ENCODE results near the gene SPSB4.

Gene SPSB4

DNA sequence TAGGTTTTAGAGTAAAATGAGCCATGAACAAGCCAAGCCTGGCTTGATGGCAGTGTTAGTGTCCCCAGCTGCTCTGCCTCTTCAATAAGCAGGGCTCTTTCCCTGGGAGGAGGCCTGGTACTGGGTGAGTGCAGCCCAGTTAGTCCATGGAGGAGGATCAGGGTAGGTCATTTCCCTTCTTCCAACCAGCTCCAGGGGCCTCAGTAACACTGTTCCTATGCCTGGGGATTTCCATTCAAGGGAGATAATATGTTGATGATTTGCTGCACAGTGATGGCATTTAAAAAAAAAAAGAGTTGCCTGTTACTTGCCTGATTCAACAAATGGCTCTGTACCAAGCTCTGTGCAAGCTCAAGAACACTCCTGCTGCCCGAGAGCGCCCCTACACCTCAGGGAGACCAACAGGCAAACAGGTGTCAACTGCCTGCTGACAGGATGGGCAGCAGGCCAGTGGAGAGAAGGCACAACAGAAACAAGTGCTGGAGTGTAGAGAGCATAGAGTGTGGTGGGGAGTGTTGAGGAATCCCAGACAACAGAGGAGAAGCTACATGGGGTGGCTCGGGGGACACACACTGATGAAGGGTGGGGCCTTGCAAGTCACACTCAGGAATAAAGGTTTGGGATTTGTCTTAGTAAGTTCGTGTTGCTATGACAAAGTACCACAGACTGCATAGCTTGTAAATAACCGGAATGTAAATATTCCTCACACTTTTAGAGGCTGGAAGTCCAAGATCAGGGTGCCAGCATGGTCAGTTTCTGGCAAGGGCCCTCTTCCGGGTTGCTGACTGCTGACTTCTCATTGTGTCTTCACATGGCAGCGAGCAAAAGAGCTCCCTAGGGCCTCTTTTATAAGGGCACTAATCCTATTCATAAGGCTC lies 101.9 kb downstream of the SPSB4 start:
- no peak for DNase-seq (ENCODE audit: low spot score)

DNA sequence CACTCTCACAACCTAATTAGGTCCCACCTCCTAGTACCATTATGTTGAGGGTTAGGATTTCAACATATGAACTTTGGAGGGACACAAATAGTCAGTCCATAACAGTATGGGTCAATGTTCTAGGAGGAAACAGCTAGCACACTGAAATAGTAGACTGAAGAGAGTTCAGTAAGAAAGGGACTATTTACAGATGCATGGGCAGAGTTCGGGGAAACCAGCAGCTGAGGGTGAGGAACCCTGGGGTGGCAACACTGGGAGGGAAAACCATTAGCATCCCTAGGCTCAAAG lies 102.5 kb downstream of the SPSB4 start:
- no peak for DNase-seq (ENCODE audit: low spot score)

DNA sequence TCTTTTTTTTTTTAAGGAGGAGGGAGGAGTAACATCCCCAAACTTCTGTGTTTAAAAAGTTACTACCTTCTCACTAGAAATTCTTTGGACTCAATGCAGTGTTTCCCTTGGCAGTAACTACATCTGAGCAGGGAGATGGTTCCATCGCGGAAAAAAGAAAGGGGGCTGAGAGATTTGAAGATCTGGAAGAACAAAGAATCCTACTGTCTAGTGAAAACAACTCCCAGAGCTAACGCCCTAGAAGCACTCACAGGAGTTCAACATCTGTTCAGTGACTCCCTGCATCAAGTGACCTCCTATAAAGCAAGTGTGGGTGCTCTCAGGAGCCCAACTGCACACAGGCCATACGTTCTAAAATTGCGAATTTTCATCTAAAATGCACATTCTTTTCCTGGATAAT lies 113.7 kb downstream of the SPSB4 start:
- no peak for DNase-seq (ENCODE audit: low spot score)

DNA sequence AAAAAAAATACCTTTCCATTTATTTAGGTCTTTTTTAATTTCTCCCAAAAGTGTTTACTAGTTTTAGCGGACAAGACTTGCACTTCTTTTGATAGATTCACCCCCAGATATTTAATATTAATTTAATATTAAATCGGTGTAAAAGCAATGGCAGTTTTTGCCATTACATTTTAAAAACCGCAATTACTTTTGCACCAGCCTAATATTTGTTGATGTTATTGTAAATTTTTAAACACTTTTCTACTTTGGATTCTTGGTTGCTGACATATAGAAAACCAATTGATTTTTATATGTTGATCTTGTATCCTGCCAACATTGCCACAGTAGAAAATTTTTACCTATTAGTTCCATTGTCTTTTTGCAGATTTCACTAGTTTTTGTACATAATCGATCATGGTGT lies 116.5 kb downstream of the SPSB4 start:
- no peak for DNase-seq (ENCODE audit: low spot score)

DNA sequence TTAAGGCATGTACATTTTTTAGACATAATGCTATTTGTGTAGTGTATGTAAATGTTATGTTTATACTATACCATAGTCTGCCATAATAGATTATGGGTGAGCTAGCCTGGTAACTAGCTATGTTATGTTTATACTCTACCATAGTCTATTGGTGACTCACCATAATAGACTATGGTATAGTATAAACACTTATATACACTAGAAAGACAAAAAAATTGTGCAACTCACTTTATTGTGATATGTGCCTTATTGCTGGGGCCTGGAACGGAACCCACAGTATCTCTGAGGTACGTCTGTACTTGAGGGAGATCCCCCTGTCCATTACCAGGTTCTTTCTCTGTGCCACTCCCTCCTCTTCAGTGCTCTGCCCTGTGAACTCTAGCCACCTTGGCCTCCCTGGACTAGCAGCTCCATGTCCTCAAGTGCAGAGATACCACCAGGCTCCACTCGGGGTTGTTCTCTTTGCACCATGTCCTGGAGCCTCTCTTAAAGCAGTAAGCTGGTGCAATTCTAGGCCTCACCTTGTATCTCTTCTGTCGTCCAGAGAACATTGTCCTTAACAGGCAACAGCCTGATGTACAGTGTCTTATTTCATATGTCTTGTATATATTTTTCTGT lies 119.6 kb downstream of the SPSB4 start:
- DNase-seq (ENCODE audit: low spot score): no peak

DNA sequence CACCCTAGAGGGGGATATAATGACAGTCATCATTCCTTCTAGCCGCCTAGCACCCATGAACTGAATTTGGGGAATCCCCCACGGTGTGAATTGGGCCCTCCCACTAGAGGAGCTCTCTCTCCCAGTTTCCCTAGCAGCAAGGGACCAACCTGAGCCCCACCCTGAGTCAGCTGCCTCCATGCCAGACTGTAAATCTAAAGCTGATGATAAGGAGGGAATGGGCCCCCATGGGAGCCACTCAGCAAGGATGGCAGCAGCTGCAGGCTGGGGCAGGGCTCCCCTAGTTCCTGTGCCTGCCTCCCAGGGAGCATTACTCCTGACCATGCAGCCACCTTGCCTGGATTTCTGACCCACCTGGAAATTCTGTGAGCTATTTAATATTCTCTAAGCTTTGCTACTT lies 123.5 kb downstream of the SPSB4 start:
- DNase-seq (ENCODE audit: low spot score): no peak

DNA sequence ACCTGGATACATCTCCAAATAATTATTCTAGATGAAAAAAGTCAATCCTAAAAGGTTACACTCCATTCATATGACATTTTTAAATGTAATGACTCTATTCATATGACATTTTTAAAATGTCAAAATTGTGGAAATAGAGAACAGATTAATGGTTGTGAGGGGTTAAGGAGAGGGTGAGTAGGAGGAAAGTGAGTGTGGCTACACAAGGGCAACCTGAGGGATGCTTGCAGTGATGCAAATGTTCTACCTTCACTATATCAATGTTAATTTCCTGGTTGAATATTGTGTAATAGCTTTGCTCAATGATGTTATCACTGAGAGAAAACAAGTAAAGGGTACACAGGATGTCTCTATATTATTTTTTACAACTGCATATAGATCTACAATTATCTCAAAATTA lies 125.6 kb downstream of the SPSB4 start:
- DNase-seq (ENCODE audit: low spot score): no peak

DNA sequence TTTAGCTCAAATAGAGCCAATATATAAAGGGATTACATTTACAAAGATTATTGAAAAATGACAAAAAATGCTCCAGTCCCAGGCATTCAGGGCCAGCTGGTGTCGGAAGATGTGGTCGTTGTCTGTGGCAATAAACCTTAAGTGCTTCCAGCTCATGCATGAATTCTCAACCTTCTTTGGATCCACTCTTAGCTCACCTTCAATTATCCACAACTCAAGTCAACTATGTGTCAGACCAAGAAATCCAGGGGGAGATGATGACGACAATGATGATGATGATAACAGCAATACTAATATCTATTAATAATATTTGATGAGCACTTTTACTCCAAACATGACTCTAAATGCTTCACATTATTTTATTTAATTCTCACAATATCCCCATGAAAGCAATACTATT lies 126.9 kb downstream of the SPSB4 start:
- no peak for DNase-seq (ENCODE audit: low spot score)

DNA sequence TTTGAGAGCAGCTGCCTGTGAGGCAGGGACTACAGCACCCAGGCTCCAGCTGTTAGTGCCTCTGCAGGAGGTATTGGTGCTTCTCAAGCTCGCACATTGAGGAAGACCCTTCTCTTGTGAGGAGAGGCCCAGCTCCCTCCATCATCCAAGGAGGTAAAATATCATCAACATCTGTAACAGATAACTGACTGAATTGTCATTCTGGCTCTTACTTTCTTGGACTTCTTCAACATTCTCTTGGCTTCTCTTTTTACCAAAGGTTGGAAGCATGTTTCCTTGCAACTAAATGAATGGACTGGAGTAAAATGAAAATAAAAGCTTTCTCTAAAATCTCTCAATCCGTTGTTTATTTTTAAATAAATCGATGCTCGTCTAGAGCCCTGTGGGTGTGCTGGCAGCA lies 127.4 kb downstream of the SPSB4 start:
- DNase-seq (ENCODE audit: low spot score): no peak

DNA sequence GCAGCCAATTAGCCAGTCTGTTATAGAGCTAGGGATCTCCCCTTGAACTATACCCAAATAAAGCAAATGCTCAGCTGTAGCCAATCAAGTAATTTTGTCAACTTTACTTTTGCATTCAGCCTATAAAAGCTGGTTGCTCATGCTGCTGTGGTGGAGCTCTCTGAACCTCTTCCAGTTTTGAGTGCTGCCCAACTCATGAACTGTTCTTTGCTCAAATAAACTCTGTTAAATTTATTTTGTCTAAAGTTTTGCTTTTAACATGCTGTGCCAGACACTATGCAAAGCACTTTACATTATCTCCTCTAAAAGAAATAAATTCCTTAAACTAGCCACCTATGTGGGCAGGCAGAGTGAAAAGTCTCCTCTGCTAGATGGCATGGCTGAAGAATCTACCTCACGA lies 128.8 kb downstream of the SPSB4 start:
- no peak for DNase-seq (ENCODE audit: low spot score)

DNA sequence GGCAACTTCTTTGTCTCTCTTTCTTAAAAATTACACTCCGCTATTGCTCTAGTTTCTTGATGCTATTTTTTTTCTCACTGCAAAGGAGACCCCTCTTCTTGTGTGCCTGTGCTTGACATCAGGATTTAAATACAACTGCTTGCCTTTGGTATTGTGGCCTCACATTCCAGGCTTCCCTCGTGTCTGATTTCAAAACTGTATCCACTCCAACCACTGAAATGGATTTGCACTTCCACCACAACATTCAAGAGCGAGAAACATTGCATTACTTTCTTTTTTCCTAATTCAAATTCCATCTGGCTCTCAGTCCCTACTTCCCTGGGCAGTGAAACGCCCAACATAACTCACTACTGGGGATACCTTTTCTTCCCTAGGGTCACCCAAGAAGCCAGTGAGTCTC lies 130.0 kb downstream of the SPSB4 start:
- no peak for DNase-seq (ENCODE audit: low spot score)

DNA sequence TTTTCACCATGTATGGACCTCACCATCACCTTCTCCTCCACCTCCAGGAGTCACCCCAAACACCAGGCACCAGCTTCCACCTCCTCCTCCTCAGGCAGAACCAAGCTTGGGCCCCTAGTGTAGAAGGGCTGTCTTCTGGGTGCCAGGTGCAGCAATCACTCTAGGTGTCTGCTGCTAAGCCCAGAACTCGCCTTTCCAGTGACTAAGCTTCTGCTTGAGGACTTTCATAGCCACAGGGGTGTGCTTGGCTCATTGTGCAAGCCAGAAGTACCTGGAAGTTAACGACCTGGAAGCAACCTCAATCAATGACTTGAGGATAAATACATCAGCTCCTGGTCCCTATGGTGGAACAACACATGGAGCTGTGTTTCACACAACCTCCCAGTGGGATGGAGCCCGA lies 130.7 kb downstream of the SPSB4 start:
- DNase-seq (ENCODE audit: low spot score): no peak

DNA sequence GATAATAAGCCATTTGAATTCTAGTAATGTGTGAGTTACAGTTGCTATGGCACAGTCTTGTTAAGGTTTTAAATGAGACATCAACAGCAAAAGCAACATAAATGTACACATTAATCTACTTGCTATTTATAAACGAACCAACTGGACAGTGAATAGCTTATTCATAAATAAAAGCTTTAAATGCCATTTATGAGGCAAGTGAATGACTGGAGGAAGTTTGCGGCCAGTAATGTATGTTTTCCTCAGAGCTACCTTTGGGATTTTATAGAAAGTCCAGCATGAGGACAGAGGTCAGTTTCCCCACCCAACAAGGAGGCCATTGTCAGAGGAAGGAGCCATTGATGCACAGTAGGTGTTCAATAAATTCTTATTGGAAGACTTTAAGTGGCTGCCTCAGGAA lies 132.5 kb downstream of the SPSB4 start:
- no peak for DNase-seq (ENCODE audit: low spot score)

DNA sequence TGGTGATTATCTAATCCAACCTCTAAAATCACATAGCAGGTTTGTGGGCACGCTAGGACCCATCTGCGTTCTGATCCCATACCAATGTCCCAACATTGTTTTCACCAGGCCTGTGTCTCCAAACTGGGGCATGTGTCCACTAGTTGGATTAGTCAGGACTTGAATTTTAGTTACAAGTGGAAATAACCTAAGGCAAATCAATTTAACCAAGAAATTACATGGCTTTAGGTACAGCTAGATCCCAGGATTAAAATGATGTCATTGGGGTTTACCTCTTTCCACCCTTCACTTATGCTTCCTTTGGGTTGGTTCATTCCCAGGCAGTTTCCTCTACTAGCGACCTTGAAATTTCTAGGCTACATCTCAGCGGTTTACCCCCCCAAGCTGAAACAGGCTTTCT lies 133.3 kb downstream of the SPSB4 start:
- DNase-seq (ENCODE audit: low spot score): no peak

DNA sequence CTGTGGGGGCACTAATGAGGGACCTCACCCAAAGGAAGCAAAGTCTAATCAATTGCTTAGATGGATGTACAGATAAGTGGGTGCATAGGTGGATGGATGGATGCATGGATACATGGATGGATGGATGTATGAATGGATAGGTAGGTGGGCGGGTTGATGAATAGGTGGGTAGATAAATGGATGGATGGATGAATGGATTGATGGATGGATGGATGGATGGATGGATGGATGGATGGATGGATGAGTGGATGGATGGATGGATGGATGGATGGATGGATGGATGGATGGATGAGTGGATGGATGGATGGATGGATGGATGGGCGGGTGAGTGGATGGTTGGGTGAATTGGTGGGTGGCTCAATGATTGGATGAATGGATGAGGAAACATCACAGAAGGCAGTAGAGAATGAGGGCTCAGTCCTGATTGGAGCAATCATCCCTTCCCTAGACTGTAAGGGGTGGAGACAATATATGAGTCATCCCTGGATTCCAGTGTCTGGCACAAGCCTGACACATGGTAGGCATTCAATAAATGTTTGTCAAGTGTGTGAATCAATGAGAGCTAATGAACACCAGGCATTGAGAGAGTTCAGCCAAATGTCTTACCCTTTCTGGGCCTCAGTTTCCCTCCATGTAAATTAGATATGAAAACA lies 140.1 kb downstream of the SPSB4 start:
- peak; percentile 50 for DNase-seq (ENCODE audit: low spot score)

DNA sequence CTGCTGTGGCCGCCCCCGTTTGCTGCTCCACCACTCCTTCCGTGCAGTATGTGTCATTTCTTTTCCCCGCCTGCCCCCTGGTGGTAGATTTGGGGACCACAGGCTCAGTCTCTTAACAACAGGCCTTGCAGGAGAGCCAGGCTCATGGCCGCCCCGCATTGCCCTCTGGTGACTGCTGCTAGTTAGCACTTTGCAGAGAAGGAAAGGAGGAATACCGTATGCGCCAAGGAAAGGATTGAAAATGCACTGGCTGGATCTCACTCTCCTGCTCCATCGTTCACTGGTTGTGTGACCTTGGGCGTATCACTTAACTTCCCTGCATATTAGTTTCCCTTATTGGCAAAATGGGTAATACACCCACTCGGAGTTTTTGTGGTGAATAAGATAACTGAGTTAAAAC lies 141.2 kb downstream of the SPSB4 start:
- DNase-seq (ENCODE audit: low spot score): peak; percentile 91

DNA sequence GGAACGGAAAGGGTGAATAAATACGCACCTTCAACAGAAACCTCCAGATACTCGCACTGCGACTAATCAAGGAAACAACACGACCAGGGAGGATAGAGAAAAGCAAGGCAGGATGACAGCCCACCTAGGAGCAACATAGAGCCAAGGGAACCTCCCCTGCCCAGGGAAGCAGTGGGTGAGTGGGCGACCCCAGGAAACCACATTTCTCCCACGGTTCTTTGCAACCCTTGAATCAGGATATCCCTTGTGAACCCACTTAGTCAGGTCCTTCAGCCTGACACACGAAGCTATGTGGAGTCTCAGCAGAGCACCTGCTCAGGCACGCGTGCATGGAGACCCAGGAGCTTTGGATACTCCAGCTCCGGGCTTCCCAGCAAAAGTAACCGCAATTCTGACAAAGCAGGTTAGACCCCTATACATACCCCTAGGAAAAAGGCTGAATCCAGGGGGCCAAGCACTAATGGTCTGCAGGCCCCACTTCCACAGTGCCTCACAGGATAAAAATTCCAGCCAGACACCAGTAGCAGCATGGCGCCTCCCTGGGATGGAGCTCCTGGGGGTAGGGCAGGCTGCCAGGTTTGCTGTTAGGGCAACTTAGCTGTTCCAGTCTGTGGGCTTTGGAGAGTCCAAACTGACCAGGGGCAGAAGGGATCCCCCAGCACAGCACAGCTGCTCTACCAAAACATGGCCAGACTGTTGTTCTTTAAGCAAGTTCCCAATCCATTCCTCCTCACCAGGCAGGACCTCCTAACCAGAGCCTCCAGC lies 142.1 kb downstream of the SPSB4 start:
- DNase-seq (ENCODE audit: low spot score): no peak

All from SW480 (cell line).